ENCODE data around the gene FBN1.

- no peak for TF ChIP-seq CTCF (conservative IDR thresholded peaks at IDR 0.05; ENCODE audit: low read depth in 2 of 2)
- no peak for TF ChIP-seq REST (IDR thresholded peaks at IDR 0.05; ENCODE audit: unreplicated experiment)
- no peak for TF ChIP-seq EZH2 (IDR thresholded peaks at IDR 0.05; ENCODE audit: low read depth, unreplicated experiment)
- no peak for TF ChIP-seq ZNF331 (CRISPR knock-in tag; IDR thresholded peaks at IDR 0.05; ENCODE audit: low read depth)
- no peak for TF ChIP-seq NANOG (IDR thresholded peaks at IDR 0.05; ENCODE audit: borderline replicate concordance)
Observed at GRCh38 chr15:48466820-48467219, 178.7 kb downstream of the FBN1 start.
